Endometrium (tissue), 2 donors: Measurements from ENCODE around the gene PLSCR4.
"Not testable (repeated sequence)": the region's sequence is repeated elsewhere in the genome, so short reads cannot be mapped to it uniquely, and the experiment has no call there.

Experiments used
- FAIRE-seq: peaks from 2 replicates; lab custom pipeline; 2012; peaks lifted over from hg19 to GRCh38; lab: Jason Lieb, UNC
- donor health status: control.
- donor health status: control.

Gene PLSCR4

GRCh38 chr3:146250449-146251382 lies at the start of gene PLSCR4:
TSS of gene PLSCR4 (minus strand) at chr3:146251105. CDS start at chr3:146222071, 29,034 bp downstream.
- no peak for FAIRE-seq

DNA sequence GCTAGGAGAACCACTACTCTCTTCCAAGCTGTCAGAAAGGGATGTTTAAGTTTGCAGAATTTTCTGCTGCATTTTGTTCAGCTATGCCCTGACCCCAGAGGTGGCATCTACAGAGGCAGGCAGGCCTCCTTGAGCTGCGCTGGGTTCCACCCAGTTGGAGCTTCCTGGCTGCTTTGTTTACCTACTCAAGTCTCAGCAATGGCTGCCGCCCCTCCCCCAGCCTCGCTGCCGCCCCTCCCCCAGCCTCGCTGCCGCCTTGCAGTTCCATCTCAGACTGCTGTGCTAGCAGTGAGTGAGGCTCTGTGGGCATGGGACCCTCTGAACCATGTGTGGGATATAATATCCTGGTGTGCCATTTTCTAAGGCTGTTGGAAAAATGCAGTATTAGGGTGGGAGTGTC lies 42.5 kb upstream of the PLSCR4 start:
- not testable (repeated sequence) for FAIRE-seq

- no peak for FAIRE-seq
Measured at GRCh38 chr3:146283781-146284445, 33.0 kb upstream of the PLSCR4 start.

- no peak for FAIRE-seq
Measured at GRCh38 chr3:146280864-146281263, 30.0 kb upstream of the PLSCR4 start.

DNA sequence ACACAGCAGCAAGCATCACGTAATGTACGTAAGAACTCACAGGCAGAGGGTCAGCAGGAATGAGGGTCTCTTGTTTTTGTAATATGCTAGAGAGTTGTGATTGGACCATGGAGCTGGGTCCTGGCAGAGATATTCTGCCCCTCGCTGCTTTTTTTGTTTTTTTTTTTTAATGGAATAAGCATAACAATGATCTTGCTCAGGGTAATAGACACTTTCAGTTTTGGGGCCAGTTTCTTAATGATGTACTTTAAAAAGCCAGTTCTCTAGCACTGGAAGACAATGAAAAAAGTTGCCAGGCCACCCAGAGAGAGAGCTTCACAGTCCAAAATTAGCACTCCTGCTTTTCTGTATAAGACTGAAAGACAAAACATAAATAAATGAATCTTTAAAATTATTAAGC lies 29.0 kb upstream of the PLSCR4 start:
- peak; percentile 66 for FAIRE-seq

GRCh38 chr3:146279013-146279412 lies 28.1 kb upstream of the PLSCR4 start:
- no peak for FAIRE-seq

DNA sequence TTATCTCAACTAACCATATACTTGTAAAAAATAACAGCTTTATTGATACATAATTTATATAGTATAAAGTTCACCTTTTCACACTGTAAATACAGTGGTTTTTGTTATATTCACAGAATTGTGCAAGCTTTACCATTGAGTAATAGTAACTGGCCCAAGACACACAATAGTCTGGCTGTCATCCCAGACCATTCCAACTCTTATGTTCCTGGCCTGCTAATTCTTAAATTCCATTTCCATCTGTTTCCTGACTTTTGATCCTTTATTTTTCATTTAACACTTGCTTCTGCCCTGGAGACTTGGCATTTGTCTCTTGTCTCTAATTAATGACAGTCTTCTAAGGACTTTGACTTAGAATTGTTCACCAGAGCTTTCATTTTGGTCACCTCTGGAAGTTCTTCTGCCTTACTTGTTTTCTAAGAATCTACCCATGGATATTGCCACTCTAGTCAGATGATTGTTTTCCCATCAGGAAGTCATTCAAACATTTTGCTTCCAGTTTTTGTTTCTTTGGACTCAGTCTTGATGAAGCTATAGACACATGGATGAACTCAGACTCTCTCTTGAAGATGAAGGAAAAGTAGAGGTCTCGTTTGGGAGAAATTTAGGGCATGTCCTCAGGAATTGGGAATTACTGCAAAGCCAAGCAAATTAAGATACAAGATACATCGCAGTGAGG lies 27.2 kb upstream of the PLSCR4 start:
- peak; percentile 97 for FAIRE-seq

- no peak for FAIRE-seq
Measured at GRCh38 chr3:146275476-146275875, 24.6 kb upstream of the PLSCR4 start.

DNA sequence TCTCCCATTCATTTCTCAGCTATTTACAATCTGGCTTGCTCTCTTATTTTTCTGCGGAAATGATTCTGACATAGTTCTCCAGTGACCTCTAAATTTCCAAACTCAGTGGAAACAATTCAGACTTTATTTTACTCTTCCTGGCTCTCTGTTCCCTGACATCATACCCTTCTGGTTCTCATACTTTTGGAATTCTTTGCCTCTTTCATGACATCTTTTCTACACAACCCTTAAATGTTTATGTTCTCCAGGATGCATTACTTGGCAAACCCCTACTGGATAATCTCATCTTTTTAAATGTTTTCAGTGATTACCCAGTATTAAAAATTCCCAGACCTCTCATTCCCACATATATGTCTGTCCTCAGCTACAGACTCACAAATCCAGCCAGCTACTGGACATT lies 23.9 kb upstream of the PLSCR4 start:
- FAIRE-seq, result peak; percentile 60

DNA sequence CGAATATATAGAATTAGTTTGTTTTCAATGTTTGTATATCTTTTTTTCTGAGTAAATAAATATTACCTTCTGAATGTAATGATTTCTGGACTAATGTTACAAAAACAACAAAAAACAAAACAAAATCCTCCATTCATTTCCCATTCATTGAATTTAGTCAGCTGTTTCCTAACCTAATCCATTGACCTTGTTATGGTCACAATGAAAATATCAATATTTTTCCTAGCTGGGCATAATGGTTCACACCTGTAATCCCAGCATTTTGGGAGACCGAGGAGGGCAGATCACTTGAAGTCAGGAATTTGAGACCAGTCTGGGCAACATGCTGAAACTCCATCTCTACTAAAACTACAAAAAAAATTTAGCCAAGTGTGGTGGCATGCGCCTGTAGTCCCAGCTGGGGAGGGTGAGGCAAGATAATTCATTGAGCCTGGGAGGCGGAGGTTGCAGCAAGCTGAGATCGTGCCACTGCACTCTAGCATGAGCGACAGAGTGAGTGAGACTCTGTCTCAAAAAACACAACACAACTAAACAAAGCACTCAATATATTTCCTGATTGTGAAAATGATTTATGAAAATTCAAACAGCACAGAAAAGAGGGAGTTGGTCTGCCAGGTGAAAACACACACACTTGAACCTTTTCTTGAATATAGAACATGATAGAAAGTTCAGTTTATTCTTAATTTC lies 23.0 kb upstream of the PLSCR4 start:
- peak; percentile 48 for FAIRE-seq

GRCh38 chr3:146271180-146271579 lies 20.3 kb upstream of the PLSCR4 start:
- FAIRE-seq, result no peak

DNA sequence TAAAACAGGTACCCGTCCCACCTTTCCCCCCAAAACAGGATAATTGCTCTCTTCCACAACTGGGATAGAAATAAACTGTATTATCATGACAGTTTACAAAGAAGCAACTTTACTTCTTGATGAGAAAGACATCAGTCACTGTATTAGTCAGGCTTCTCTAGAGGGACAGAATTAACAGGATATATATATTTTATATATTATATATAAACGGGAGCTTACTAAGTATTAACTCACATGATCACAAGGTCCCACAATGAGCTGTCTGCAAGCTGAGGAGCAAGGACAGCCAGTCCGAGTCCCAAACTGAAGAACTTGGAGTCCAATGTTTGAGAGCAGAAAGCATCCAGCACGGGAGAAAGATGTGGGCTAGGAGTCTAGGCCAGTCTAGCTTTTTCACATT lies 18.4 kb upstream of the PLSCR4 start:
- FAIRE-seq, result no peak

GRCh38 chr3:146268535-146269219 lies 17.8 kb upstream of the PLSCR4 start:
- FAIRE-seq, result no peak

DNA sequence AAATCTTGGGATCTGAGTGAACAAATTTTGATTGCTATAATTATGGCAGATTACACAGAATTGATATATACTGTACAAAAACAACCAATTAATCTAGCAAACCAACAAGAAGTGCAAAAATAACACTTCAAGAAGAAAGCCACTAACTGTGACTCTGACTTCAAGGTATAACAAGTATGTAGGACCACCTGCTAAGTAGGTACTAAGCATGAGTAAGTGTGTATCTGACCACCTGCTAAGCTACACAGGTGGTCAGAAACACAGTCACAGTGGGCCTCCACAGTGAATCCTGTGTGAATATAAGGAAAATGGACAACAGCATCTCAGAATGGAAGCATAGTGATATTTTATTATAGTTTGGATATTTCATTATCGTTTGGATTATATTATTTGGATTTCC lies 14.8 kb upstream of the PLSCR4 start:
- FAIRE-seq, result no peak

DNA sequence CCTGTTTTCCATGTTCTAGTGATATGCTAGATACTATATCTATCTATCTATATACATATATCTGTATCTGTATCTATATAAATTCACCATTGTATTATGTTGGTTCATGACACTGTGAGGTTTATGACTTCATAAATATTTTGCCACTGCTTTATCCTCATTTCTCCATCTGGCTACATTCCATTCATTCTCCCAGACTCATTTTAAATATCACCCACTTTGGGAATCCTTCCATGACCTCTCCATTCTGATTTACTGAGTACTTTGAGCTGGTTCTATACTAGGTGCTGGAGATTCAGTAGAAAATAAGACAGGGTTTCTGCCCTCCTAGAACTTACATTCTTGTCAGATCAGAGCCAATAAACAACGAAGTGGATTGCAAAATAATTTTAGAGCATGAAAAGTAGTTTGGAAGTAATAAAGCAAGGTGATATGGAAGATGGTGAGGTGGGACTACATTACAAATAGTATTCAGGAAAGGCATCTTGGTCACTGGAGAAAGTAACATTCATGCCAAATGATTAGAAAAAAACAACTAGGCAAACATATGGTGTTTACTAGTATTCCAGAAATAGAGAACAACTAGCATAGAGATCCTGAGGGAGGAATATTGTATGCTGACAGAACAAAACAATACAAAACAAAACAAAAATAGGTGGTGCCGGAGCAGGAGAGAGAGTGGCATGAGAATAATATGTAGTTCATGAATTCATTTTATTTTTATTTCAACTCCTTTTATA lies 11.6 kb upstream of the PLSCR4 start:
- FAIRE-seq, result no peak

- no peak for FAIRE-seq
Measured at GRCh38 chr3:146259880-146260589, 9.1 kb upstream of the PLSCR4 start.

DNA sequence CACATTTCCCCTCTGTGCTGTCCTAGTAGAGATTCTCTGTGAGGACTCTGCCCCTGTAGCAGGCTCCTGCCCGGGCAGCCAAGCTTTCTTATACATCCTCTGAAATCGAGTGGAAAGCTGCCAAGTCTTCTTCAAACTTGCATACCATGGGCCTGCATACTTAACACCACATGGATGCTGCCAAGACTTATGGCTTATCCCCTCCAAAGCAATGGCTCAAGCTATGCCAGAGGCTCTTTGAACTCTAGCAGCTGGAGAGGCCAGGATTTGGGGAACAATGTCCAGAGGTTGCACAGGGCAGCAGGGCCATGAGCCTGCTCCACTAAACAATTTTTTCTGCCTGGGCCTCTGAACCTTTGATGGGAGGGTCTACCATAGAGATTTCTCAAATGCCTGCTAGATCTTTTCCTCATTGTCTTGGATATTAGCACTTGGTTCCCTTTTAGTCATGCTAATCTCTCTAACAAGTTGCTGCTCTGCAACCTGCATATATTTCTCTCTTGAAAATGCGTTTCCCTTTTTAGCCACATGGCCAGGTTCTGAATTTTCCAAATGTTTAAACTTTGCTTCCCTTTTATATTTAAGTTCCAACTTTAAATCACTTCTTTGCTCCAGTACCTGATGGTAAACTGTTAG lies 6.1 kb upstream of the PLSCR4 start:
- no peak for FAIRE-seq

DNA sequence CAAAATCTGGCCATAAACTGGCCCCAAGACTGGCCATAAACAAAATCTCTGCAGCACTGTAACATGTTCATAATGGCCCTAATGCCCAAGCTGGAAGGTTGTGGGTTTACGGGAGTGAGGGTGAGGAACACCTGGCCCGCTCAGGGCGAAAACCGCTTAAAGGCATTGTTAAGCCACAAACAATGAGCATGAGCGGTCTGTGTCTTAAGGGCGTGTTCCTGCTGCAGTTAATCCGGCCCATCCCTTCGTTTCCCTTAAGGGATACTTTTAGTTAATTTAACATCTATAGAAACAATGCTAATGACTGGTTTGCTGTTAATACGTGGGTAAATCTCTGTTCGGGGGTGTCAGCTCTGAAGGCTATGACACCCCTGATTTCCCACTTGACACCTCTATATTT lies 1.5 kb upstream of the PLSCR4 start:
- not testable (repeated sequence) for FAIRE-seq

DNA sequence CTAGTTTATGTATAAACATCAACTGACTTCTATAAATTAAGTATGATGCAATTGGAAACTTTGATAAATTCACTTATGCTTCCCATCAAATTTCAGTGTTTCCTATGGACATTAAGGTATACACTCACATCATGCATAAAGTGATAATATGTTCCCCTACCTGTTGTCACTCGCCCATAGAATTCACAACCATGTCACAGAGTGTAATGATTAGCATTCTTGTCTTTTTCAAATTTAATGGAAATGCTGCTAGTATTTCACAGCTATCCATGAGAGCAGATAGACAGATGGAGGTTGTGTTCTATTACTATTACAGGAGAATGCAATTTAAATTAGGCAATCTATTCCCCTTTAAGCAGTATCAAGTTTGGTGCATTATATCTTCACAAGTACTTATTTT lies 984 bp downstream of the PLSCR4 start:
- no peak for FAIRE-seq

DNA sequence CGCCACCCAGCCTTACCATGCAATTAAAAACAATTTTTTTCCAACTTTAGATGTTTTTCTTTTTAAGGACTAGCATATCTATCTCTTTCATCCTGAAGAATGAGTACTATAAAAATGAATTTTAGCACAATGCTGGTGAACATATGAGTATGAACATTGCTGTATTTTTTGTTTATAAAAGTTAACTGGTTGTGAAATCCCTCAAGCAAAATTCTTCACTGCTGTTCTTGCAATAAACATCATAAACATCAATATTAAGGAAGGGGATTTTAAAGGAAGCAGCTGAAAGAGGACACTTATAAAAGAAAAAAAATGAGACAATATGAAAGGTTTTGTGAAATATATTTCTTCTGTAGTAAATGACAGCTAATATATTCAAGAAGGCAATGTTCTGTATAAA lies 3.0 kb downstream of the PLSCR4 start:
- FAIRE-seq, result no peak
